HG02678 (cell line): ENCODE data around the gene ELL2.
"Not testable (repeated sequence)": the region's sequence is repeated elsewhere in the genome, so short reads cannot be mapped to it uniquely, and the experiment has no call there.

Source experiments
- ATAC-seq: cut with Tn5 transposase; IDR thresholded peaks from one replicate; pipeline ENCODE4 v1.9.1; 2021; ENCODE audit warnings: mild to moderate bottlenecking, moderate library complexity; ENCODE audit not compliant: unreplicated experiment

The ELL2 gene

DNA sequence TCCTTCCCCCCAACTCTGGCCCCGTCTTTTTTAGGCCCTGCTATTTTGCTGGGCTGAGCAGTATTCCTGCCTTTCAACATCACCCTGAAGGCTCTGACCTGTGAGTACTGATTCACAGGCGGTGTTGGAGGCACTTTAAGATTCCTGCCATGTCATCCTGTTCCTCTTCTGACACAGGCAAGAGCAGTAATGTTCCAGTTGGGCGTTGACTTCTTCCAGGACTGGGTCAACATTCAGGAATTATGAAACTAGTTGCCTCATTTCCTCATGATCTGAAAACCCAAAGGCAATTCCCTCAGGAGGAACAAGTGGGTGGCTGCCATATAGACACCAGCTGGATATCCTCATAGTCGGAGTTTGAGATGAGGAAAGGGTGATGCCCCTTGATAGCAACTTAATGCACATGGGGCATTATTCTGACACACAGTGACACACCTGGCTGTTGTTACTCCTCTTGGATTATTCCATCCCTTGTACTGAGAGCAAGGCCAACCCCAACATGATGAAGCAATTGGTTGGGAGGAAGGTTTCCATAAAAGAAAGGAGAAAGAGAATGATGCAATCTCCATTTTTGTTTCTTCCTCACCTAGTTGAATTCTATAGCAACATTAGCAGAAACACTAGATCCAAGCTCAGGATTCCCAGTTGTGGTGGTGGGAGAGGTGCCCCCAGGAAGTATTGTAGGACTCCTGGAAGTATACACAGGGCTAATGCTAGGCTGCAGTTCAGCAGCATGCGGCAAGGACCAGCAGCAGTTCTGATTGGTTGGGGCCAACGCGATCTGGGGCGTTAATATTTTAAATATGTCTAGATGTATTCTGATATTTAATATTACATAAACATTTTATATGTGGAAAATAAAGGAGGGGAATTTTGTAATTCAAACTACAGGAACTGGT is 119.5 kb downstream of the ELL2 start:
- no peak for ATAC-seq

DNA sequence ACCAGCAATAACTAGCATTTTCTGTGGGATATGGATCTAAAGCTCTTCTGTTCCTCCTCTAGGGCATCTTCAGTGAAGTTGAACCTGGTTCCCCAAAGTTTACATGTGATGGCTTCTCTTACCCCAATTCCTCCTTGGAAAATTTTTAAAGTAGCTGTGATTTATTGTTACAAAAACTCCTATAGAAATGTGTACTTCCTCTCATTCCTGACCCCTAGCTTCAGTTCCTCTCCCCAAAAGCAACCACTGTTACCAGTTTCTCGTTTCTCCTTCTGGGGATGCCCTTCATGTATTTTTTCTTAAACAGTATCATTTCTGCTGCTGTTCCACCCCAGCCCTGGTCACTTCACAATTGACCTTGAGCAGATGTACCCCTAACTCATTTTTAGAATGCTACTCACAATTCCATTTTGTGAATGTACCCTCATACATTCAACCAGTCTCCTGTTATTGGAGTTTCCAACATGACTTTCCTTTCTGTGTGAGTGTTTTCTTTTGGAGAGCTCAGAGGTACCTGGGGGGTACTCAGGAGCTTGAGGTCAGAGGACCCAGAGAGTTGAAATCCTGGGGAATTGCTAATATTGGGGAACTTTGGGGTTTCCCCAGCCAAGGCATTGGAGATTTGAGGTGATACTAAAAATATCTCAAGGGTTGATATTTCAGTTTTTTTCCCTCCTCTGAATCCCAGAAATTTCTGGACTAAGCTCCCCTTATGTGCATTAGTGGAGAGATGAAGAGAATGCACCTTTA is 120.5 kb downstream of the ELL2 start:
- ATAC-seq = no peak

DNA sequence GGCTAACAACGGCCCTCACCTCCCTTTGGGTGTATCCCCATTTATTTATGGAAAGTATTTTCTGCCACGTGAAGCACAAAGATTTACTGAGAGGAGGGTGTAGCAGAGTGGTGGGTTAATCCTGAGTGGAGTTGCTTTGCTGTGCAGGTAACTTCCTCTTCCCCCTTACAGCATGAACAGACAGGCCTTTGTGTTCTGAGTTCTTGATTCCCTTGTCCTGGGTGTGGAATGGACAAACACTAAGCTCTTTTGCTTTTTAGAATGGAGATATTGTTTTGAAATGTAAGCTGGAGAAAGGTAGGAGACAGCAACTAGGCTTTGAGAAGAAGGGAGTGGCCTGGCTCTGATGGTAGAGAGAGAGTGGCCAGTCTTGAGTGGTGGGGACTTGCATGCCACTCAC is 122.0 kb downstream of the ELL2 start:
- no peak for ATAC-seq

DNA sequence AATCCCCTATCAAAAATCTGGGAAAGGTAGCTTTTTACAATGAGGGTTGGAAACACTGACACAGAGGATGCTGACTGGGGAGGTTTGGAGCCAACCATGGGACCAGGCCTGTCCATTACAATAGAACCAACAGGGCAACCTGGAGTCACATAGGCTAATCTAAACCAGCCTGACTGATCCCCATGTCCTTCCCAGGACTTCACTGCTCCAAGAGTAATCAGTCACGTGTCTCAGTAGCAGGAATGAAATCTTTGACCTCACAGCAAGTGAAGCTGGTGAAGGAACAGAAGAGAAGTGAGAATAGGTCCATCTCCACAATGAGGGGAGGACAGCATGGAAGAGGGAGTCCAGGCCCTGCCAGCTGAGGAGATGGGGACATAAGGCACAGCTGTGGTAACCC is 123.1 kb downstream of the ELL2 start:
- no peak for ATAC-seq

DNA sequence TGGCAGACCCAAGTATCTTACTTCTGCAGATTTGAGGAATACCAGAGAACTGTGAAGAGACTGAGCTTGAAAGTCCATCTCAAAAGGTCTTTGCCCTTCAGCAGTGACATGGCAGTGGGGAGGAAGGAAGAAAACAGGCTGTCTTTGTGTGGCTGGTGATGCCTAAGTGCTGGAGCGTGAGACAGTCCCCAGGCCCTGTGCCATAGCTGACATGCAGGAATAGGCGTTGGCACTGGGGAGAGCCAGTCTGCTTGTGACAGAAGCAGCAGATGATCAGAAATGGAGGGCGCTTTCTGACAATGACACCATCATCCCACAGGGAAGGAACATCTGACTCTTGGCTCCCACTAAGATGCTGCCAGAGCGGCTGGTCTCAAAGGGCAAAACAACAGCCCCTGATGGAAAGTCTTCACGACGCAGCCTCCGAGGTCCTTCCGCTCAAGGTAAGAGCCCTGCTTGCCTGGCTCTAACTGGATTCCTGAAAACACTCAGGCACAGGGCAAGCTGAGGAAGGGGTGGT is 123.6 kb downstream of the ELL2 start:
- ATAC-seq = no peak

DNA sequence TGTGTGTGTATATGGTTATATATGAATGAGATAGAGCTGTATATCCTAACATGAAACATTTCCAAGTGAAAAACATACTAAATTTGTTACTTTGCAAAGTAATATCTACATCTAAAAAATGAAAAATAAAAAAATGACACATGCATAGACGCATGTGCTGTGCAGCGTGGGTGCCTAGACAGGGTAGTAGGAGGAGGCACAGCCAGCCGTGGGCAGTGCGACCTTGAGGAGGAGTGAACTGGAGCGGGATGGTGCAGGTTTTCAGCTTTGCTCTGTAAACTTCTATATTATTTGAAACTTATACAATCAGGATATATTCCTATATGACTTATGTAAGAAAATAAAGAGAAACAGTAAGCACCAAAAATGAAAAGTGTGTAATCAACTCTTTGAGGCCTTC is 124.2 kb downstream of the ELL2 start:
- ATAC-seq = no peak

DNA sequence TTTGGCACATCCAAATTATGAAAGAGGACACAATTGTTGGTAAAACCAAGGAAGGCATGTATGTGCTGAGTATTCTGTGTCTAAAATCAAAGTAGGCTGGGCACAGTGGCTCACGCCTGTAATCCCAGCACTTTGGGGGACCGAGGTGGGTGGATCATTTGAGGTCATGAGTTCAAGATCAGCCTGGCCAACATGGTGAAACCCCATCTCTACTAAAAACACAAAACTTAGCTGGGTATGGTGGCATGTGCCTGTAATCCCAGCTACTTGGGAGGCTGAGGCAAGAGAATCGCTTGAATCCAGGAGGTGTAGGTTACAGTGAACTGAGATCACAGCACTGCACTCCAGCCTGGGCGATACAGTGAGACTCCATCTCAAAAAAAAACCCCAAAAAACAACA is 124.7 kb downstream of the ELL2 start:
- not testable (repeated sequence) for ATAC-seq

DNA sequence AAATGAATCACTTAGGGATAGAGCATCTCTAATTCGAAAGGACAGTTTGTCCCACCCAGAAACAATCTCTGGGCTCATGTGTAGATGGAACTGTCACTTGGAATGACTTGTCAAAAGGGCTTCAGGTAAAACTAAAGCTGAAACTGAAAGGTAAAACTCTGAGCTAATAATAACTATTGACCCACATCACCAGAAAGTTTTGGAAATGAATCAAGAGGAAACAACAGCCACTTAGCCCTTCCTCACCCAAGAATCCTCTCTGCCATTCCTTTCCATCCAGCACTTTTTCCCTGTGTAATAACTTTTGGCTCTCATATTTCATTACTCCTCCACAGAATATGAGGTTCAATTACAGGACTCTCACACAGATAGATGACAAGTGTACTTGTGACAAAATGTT is 125.1 kb downstream of the ELL2 start:
- ATAC-seq = no peak

DNA sequence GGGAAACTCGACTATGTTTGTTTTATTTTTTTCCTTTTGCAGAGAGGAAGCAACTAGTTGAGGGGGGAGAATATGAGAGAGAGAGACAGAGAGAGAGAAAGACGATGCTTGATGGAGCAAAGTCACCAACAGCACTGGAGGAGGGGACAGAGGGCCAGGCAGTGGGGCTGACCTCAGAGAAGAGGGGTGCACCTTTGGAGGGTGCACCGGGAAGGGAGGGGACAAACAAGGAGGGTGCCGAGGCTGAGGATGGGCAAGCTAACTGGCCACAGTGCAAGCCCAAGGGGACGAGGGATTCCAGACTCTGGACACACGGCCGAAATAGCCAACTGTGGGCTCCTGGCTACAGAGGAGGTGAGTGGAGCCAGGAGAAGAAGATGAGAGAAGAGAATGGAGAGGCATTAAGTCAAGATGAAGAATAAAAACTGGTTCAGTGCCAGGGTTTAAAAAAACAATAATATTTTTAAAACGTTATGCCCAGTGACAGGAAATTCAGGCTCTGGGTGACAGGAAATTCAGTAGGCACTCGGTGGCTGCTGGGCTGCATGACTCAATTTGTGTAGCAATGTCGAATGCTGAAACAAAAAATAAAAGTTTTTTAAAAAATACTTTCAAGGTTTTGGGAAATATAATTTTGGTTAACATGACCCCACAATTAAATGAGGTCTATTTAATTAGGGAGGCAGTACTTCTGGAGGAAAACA is 125.8 kb downstream of the ELL2 start:
- ATAC-seq = no peak
